HG03354 (cell line): ENCODE data around the gene PLEKHG2.
"Not testable (repeated sequence)": the region's sequence is repeated elsewhere in the genome, so short reads cannot be mapped to it uniquely, and the experiment has no call there.

Experiments used
- ATAC-seq: cut with Tn5 transposase; IDR thresholded peaks from one replicate; pipeline ENCODE4 v1.9.1; 2021; ENCODE audit warnings: mild to moderate bottlenecking; ENCODE audit not compliant: unreplicated experiment, poor library complexity, severe bottlenecking

The PLEKHG2 gene

DNA sequence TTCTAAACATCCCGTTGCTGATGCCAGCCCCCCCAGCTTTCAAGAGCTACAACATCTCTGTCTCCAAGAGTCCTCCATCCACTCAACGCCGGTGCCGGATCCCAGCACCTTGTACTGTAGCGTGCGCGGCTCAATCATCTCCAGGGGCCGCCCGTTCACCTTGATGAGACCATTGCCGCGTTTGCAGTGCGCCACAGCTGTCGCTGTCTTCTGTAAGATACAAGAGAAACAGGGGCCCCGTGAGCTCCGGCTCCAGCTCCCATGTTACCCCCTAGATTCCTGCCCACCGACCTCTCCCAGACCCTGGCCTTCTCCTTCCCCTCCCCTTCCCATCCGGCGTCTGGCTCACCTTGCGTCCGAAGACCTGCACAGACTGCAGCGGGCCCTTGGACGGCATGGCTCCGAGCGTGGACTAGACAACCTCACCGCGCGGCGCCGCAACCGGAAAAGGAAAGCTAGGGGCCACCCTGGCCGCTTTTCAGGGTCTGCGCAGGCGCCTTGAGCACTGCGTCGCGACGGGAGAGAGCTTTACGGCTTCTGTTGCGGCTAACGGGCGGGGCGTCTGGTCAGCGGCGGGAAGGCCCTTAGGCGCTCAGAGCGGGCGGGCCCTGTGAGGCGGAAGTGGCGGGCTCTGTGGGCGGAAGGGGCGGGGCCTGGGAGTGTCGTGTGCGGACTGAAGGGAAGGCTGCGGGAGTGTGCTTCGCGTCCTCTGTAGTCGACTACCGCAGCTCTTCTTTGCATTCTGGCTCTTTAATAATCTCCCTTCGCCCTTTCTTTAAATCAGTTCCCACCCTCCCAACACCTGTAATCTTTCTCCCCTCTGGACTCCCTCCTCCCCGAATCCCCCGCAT is 23.3 kb downstream of the PLEKHG2 start, which contains the start of gene RPS16:
RPS16 (minus strand) TSS at position 451 of the 851 bp plus-strand sequence; CDS start at position 397, 54 bp downstream.
- peak; percentile 78 for ATAC-seq

DNA sequence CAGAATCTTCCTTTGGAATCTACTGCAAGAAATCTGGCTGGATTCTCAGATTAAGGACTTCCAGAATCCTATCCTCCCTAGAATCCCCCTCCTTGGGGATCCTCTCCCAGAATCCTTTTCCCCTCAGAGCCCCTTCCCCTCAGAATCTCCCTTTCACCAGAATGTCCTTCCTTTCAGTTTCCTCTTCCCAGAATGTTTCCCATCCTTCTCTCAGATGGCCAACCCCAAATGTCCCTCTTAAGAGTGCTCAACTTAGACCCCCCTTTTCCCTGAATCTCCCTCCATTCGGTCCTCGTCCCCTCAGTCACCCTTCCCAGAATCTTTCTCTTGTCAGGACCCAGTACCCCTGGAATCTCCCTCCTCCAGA is 23.9 kb downstream of the PLEKHG2 start:
- ATAC-seq: no peak

DNA sequence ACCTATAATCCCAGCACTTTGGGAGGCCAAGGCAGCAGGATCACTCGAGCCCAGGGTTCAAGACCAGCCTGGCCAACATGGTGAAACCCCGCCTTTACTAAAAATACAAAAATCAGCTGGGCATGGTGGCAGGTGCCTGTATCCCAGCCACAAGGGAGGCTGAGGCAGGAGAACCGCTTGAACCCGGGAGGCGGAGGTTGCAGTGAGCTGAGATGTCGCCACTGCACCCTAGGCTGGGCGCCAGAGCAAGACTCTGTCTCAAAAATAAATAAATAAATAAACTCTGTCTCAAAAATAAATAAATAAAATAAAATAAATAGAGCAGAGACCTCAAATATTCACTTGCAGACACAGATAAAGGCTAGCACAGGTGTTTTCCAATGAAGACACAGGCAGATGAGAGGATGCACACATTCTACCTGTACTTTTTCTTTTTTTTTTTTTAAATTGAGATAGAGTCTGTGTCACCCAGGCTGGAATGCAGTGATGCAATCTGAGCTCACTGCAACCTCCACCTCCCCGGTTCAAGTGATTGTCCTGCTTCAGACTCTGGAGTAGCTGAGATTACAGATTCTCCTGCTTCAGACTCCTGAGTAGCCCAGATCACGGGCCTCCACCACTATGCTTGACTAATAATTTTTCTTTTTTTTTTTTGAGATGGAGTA is 25.9 kb downstream of the PLEKHG2 start:
- ATAC-seq: no peak

DNA sequence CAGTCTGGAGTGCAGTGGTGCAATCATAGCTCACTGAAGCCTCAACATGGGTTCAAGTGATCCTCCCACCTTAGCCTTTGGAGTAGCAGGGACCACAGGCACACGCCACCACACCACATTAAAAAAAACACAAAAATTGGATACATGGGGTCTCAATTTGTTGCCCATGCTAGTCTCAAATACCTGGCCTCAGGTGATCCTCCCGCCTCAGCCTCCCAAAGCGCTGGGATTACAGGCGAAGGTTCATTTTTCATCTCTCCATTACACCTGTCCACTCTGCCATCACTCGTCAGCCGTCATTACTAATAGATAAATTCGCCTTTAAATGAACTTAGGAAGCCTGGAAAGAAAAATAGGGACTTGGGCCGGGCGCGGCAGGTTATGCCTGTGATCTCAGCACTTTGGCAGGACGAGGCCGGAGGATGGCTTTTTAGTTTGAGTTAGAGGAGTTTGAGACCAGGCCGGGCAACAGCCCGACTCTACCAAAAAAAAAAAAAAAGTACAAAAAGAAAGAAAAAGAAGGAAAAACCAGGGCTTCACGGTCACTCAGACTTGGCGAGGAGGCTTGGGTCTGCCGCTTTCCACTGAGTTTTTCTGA is 32.2 kb downstream of the PLEKHG2 start:
- no peak for ATAC-seq

DNA sequence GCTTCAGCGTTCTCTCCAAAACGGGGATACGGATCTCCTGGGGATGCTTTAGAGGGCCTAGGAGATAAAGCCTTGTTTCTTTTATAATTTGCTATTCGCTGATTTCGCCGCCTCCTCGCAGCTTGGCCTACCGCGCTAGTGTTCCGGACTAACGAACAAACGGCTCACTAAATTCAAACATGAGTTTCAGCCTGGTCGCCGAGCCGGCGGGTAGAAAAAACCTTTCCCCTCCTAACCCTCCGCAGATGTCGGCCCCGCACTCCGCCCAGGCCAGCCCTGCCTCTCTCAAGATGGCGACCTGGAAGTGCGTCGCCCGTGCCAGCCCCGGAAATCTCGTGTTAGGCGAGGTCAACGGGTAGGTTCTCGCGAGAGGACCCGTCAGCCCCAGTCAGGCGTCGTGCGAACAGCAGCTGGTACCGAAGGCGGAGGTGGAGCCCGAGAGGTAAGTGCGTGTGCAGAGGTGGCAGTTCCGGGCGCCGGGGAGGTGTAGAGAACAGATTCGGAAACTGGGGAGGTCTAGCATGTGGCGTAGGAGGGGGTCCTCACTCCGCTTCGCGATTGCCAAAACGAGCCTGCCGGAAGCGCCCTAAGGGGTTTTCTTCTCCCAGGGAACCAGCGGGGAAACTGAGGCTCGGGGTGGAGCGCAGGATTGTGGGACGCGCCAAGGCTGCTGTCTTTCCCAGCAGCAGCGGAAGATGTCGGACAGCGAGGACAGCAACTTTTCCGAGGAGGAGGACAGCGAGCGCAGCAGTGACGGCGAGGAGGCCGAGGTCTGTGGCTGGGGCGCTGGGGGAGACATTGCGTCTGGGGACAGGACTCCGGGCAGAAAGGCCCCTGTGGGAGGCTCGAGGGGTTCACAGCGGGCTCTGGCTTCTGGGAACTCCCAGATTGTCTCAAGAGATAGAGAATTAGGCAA is 33.0 kb downstream of the PLEKHG2 start, which contains the start of gene SUPT5H:
SUPT5H (plus strand) TSS at position 387 of the 916 bp plus-strand sequence; CDS start at position 696, 309 bp downstream.
- ATAC-seq: peak; percentile 85

DNA sequence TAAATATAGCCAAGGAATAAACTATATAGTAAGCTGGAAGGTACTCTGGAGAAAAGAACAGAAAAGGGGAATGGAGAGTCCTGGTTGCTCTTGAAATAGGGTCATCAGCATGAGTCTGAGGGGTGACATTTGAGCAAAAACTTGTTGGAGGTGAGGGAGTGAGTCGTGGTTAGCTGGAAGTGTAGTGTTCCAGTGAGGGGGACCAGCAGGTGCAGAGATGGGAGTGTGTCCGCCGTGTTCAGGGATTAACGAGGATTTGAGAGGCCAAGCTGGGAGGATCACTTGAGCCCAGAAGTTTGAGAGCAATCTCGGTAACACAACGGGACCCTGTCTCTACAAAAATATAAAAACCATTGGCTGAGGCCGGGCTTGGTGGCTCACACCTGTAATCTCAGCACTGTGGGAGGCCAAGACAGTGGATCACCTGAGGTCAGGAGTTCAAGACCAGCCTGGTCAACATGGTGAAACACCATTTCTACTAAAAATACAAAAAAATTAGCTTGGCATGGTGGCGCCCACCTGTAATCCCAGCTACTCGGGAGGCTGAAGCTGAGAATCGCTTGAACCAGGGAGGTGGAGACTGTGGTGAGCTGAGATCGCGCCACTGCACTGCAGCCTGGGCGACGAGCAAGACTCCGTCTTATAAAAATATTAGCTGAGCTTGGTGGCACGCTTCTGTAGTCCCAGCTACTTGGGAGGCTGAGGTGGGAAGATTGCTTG is 34.1 kb downstream of the PLEKHG2 start:
- no peak for ATAC-seq

DNA sequence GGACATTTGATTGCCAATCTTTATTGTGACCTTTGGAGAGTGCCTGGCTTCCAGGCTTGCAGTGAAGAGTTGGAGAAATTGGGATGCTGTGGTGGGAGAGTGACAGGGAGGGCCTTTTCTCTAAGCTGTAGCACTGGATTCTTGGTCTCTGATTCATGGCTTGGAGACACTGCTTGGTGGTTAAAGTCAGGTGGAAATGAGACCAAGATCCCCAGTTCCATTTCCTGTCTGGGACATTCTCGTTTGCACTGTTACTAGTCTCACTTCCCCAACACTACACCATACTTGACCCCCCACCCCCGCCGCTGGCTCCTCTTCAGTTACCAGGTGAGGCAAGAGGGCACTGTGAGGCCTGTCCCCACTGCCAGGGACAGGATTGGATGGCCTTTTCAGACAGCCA is 35.8 kb downstream of the PLEKHG2 start:
- ATAC-seq: peak; percentile 41

DNA sequence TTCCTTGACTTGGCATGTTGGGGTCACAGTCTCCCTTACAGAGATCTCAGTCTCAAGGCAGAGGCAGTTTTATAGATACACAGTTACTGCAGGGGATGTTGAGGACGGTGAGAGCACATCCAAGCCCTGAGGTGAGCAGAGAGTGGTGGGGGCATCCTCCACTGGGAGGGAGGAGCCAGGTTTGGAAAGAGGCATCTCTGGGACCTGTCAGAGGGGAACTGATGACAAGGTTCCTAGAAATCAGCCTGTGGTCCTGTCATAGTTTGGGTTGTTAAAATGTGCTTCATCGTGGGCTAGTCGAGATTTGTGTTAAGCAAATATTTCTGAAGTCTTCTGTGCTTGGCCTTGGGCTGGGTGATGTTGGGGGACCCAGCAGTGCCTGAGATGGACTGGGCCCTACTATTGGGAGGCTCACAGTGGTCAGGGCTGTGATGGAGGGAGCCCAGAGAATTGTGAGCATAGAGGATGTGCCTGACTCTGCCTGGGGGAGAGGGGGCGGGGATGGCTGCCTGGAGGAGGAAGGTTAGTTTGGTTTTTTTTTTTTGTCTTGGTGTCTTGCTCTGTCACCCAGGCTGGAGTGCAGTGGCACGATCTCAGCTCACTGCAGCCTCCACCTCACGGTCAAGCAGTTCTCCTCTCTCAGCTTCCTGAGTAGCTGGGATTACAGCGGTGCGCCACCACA is 36.8 kb downstream of the PLEKHG2 start:
- no peak for ATAC-seq

DNA sequence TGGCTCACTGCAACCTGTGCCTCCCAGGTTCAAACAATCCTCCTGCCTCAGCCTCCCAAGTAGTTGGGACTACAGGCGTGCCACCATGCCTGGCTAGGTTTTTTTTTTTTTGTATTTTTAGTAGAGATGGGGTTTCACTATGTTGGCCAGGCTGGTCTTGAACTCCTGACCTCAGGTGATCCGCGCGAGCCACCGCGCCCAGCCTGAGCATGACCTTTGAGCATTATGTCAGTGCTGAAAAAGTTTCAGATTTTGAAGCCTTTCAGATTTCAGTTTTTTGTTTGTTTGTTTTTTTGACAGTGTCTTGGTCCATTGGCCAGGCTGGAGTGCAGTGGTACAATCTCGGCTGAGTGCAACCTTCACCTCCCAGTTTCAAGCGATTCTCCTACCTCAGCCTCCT is 38.8 kb downstream of the PLEKHG2 start:
- not testable (repeated sequence) for ATAC-seq

DNA sequence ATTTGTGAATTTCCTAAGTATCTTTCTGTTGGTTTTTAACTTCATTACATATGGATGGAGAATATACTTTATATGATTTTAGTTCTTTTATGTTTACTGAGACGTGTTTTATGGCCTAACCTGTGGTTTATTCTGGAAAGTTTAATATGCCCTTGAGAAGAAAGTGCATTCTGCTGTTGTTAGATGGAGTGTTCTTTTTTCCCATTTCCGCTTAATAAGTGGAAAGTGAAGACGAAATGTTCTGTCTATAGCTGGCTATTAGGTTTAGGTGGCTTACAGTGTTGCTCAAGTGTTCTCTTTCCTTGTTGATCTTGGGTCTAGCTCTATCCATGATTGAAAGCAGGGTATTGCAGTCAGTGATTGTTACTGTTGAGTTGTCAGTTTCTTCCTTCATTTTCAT is 50.9 kb downstream of the PLEKHG2 start:
- ATAC-seq: no peak

DNA sequence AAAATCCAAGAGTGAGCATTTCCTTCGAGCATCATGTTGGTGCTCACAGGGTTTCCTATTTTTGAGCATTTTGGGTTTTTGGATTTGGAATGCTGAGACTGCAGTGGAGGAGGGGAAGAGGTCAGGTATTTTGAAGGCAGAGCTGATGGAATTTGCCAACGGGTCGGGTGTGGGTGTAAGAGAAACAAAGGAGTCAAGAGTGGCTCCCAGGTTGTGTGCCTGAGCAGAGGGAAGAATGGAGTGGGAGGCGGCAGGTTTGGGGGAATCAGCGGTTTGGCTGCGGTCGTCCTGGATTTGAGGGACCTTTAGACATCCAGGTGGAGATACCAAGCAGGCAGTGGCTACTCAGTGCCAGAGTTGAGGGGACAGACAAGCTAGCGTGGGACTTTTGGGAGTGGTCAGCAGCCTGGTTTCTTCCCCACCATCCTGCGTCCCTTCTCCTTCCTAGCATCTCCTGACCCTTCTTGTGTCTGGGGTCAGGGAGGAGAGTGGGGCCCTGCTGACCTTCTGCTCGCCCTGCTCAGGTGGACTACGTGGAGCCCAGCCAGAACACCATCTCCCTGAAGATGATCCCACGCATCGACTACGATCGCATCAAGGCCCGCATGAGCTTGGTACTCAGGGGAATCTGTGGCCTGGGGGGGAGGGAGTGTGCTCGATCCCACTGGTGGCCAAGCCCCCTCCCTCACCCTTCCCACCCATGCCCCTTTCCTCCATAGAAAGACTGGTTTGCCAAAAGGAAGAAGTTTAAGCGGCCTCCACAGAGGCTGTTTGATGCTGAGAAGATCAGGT is 53.7 kb downstream of the PLEKHG2 start:
- no peak for ATAC-seq

DNA sequence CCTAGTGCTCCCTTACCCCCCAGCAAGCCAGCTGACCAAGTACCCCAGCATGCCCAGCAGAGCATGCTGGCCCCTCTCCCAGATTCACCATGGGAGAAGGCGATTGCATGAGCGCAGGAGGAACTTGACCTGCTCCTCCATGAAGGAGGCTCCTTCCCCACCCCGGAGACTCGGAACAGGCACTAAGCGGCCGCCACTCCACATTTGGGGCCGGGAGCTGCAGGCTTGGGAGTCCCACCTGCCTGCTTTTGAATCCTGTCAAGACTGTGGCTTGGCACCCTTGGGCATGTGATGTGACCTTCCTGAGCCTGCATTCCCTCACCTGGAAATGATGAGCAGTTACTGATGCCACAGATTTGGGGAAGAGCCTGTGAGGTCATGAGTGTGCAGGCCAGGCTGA is 55.5 kb downstream of the PLEKHG2 start:
- ATAC-seq: no peak

DNA sequence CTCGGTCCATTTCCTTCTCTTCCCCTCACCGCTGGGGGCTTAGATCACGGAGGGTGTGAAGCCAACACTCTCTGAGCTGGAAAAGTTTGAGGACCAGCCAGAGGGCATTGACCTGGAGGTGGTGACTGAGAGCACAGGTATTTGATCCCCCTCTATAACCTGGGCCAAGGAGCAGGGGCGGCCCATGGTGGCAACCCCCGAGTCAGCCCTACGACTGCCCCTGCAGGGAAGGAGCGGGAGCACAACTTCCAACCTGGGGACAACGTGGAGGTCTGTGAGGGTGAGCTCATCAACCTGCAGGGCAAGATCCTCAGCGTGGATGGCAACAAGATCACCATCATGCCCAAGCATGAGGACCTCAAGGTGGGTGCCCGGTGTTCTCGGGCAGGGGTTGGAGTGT is 56.6 kb downstream of the PLEKHG2 start:
- ATAC-seq: no peak

DNA sequence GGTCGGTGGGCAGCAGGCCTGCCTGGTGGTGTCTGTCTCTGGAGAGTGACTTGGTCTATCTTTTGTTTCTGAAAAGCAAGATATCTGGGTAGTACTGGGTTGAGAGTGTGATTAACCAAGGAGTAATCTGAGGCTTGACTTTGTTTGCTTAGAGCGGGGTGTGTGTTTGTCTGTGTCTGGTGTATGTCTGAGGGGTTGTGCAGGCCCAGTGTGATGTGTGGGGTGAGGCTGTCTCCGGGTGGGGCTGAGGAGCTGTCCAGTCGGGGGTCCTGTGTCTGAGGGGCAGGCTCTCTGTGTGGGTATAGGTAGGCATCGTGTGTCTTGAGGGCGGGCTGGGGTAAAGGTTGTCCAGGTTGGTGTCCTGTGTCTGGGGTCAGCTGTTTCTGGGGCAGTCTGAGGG is 57.1 kb downstream of the PLEKHG2 start:
- ATAC-seq: no peak

DNA sequence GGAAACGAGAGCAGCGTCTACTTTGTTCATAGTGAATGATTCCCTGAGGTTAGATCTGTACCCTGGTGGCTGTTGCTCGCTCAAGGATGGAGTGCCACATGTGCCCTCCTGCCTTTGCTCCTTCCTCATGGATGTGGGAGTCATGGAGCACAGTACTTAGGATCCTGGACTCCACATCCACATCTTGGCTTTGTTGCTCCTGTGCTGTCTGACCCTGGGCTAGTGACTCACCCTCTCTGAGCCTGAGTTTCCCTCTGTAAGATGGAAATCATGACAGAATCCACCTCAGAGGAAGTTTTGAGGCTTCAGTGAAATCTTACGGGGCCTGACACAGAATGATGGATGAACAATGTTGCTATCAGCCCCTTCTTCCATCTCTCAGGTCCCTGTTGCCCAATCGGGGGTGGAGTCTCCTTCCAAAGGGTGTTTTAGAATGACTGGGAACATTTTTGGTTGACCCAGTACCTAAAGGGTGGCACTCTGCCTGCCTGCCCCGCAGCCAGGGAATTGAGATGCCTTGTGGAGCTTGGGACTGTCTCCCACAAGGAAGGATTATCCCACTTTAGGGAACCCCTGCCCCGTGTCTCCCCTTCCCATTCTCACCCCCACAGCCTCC is 58.4 kb downstream of the PLEKHG2 start:
- no peak for ATAC-seq

DNA sequence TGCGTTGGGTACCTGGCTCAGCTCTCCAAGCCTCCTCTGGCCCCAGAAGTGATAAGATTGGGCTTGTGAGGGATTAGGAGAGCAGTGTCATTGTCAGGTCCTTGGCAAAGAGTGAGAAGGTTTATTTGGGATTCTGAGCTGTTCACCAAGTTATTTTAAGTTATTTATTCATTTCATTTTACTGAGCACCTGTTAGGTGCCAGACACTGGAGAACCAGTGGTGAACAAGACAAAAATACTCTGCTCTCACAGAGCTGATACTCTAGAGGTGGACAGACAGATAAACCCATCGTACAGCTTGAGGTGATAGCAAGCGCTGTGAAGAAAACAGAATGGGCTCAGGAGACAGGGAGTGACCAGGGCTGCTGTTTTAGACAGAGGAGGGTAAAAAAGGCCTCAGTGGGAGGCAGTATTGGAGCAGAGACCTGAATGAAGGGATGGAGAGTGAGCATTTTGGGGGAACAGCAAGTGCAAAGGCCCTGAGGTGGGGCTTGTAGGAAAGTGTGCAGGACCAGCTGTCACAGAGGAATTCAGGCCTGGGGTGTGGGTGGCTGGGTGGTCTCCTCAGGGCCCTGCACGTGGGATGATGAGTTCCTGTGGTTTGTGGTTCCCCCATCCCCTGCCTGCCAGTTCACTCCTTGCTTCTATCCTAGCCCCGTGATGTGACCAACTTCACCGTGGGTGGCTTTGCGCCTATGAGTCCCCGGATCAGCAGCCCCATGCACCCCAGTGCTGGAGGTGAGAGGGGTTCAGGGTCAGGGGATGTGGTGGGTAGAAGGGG is 59.5 kb downstream of the PLEKHG2 start:
- ATAC-seq: no peak
